ENCODE results near the gene MYL12B.

Gene MYL12B

DNA sequence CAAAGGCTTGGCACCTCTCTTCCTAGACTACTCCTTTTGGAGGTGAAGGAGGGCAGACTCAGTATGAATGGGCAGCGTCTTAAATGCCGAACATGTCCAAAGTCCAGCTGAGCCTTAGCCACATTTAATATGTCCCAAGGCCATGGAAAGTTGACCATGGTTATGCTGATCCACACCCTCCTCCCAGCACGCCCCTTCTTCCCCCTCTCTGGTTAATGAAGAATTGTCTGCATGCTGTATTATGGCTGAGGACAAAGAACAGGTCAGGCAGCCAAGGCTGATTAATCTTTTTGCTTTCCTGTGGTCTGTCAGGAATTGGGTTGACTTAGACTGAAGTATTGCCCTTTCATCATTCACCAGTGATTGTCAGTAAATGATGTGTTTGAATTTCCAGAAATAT is 36.3 kb upstream of the MYL12B start:
- DNase-seq (ENCODE audit: low read depth), result no peak
- TF ChIP-seq, protein P1, sequence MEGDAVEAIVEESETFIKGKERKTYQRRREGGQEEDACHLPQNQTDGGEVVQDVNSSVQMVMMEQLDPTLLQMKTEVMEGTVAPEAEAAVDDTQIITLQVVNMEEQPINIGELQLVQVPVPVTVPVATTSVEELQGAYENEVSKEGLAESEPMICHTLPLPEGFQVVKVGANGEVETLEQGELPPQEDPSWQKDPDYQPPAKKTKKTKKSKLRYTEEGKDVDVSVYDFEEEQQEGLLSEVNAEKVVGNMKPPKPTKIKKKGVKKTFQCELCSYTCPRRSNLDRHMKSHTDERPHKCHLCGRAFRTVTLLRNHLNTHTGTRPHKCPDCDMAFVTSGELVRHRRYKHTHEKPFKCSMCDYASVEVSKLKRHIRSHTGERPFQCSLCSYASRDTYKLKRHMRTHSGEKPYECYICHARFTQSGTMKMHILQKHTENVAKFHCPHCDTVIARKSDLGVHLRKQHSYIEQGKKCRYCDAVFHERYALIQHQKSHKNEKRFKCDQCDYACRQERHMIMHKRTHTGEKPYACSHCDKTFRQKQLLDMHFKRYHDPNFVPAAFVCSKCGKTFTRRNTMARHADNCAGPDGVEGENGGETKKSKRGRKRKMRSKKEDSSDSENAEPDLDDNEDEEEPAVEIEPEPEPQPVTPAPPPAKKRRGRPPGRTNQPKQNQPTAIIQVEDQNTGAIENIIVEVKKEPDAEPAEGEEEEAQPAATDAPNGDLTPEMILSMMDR (IDR thresholded peaks at IDR 0.05; ENCODE audit: insufficient read depth, low read depth, low read length, missing control alignments), result no peak
- no peak overlapping the region for H3K4me3 ChIP-seq (ENCODE audit: low read length)

DNA sequence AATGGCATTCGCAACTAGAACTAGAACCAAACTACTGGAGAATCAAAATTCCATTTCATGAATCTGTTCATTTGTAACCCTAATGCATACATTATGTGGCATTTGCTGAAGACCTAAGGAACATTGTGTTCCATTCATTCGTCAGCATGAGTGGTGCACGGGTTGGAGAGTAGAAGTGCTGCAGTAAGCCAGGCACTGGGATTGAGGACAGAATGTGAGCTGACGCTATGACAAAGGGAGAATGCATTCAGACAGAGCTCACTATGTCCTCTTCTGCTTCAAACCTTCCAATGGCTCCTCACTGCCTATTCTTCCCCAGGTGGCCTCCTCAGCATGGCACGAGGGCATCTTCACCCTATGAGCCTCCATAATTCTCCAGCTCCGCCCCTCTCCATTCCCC is 35.9 kb upstream of the MYL12B start:
- DNase-seq (ENCODE audit: low read depth), result no peak
- TF ChIP-seq, protein P1 (IDR thresholded peaks at IDR 0.05; ENCODE audit: insufficient read depth, low read depth, low read length, missing control alignments), result no peak
- H3K4me3 ChIP-seq (ENCODE audit: low read length), result no peak overlapping the region

DNA sequence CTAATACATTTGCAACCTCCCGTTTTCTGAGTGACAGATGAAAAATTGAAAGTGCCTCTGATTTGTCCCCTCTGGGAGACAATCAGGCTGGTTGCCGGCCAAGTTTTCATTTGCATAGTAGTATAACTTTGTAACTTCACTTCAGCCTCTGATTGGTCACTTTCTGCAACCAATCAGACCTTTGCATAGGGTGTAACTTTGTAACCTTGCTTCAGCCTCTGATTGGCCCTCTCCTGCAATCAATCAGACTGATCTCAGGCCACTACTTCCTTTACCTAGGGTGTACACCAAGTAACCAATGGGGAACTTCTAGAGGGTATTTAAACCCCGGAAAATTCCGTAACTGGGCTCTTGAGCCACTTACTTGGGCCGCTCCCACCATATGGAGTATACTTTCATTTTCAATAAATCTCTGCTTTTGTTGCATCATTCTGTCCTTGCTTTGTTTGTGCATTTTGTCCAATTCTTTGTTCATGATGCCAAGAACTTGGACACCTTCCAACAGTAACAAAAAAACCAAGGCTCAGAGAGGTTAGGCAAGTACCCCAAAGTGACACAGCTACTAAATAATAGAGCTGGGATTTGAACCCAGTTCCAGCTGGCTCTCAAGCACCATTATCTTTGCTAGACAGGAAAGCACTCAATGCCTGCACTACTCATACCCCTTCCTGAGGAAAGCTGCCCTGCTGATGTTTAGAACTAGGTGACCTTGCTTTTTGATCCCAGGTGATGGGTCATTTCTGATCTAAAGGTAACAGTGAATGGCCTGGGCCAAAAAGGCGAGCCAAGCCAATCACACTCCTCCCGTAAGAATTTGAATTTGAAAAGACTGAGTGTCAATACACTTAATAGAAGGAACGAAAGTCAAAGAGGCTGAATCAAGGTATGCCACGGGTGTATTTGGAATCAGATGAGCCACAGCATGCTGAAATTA is 31.3 kb upstream of the MYL12B start:
- no peak for DNase-seq (ENCODE audit: low read depth)
- H3K4me3 ChIP-seq (ENCODE audit: low read length), result no peak overlapping the region
- TF ChIP-seq, protein P1 (IDR thresholded peaks at IDR 0.05; ENCODE audit: insufficient read depth, low read depth, low read length, missing control alignments), result no peak

DNA sequence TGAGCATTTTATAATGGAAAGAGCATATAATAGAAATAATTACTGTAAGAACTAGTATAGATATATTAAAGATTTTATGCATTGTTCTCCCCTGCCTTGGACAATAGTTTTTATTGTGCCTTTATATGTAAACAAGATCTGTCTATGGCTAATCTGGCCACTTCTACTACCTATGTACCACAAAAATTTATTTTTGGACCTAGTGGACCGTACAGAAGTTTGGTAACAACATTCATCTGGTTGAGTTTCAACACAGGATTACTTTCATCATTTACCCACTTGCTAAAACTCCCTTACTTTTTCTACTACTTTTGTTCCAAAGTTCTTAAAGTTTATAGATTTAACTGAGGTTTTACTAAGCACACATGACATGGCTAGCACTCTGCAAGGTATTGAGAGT is 28.9 kb upstream of the MYL12B start:
- TF ChIP-seq, protein P1 (IDR thresholded peaks at IDR 0.05; ENCODE audit: insufficient read depth, low read depth, low read length, missing control alignments), result no peak
- DNase-seq (ENCODE audit: low read depth), result no peak
- no peak overlapping the region for H3K4me3 ChIP-seq (ENCODE audit: low read length)

DNA sequence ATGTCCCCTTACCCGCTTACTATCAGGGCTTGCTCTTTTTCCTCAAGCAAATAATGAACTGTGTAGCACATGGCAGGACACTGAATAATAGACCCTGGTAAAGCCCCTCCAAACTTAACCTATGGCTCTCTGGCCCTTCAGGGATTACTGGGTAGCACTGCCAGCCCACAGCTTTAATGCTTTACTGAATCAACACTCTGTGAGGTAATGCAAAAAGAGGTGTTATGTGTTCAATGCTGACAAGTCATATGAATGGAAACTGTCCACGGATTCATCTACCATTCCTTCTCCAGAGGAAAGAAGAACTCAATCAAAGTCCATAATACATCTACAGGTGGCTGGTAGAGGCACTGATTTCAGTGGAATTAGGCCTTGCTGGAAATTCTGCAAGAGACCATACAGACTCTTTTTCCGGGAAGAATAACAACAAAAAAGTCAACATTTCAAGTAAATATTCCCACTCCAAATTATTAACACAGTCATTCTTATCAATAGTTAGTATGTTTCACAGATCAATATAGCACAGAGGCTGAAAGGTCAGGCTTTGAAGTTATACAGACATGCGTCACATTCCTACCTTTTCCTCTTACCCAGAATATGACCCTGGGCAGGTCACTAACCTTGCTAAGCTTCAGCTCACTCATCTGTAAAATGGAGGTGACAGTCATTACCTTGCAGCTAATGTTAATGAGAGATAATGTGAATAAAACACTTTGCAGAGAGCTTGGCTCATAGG is 28.3 kb upstream of the MYL12B start:
- TF ChIP-seq, protein P1 (IDR thresholded peaks at IDR 0.05; ENCODE audit: insufficient read depth, low read depth, low read length, missing control alignments), result no peak
- no peak for DNase-seq (ENCODE audit: low read depth)

DNA sequence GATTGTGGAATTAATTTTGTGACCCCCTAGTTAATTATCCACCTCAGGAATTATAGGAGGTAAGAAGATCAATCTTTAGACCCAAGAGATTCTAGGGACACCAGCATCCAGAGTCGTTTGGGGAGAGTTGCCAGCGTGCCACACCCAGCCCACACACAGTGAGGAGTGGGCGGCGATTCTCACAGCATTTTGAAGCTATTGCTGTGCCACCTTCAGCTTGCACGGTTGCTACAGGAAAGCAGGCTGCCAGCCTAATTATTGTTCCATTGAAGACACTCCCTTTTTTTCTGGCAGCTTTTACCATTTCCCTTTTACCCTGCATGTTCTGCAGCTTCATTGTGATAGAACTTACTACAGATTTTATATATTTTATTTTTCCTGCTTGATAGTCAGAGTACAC is 27.5 kb upstream of the MYL12B start:
- no peak overlapping the region for H3K4me3 ChIP-seq (ENCODE audit: low read length)
- TF ChIP-seq, protein P1 (IDR thresholded peaks at IDR 0.05; ENCODE audit: insufficient read depth, low read depth, low read length, missing control alignments), result no peak
- no peak for DNase-seq (ENCODE audit: low read depth)

More for the DNA sequence above, 28.3 kb upstream of the MYL12B start:
- H3K4me3 ChIP-seq (ENCODE audit: low read length), result no peak overlapping the region

Measured in epithelial cell of esophagus (primary cell).